GM21786 (cell line): ENCODE results near the gene RNF186.
"Not testable (repeated sequence)": the region's sequence is repeated elsewhere in the genome, so short reads cannot be mapped to it uniquely, and the experiment has no call there.

Source experiments
- ATAC-seq: cut with Tn5 transposase; IDR thresholded peaks from one replicate; pipeline ENCODE4 v1.9.1; 2021; ENCODE audit not compliant: unreplicated experiment

RNF186 gene

GRCh38 chr1:19825298-19825697 lies 10.2 kb upstream of the RNF186 start:
- no peak for ATAC-seq

- ATAC-seq, result no peak
These were observed 9.5 kb upstream of the RNF186 start for GRCh38 chr1:19824541-19824940.

- ATAC-seq, result no peak
These were observed 9.0 kb upstream of the RNF186 start for GRCh38 chr1:19824036-19824435.

GRCh38 chr1:19819701-19820100 lies 4.6 kb upstream of the RNF186 start:
- no peak for ATAC-seq

- no peak for ATAC-seq
These were observed 3.2 kb upstream of the RNF186 start for GRCh38 chr1:19818324-19818723.

GRCh38 chr1:19817160-19817559 lies 2.1 kb upstream of the RNF186 start:
- ATAC-seq, result no peak

- not testable (repeated sequence) for ATAC-seq
These were observed 1.6 kb upstream of the RNF186 start for GRCh38 chr1:19816737-19817086.

- no peak for ATAC-seq
These were observed 986 bp upstream of the RNF186 start for GRCh38 chr1:19815801-19816736.

- no peak for ATAC-seq
These were observed 830 bp downstream of the RNF186 start for GRCh38 chr1:19814244-19814661.

GRCh38 chr1:19813643-19813960 lies 1.5 kb downstream of the RNF186 start:
- no peak for ATAC-seq

GRCh38 chr1:19812875-19813642 lies 2.0 kb downstream of the RNF186 start:
- ATAC-seq, result no peak

- no peak for ATAC-seq
These were observed 3.8 kb downstream of the RNF186 start for GRCh38 chr1:19811206-19811851.

- ATAC-seq, result no peak
These were observed 5.9 kb downstream of the RNF186 start for GRCh38 chr1:19809044-19809750.

GRCh38 chr1:19808351-19808750 lies 6.7 kb downstream of the RNF186 start:
- ATAC-seq, result no peak

- no peak for ATAC-seq
These were observed 10.2 kb downstream of the RNF186 start for GRCh38 chr1:19804831-19805251.

- no peak for ATAC-seq
These were observed 12.8 kb downstream of the RNF186 start for GRCh38 chr1:19802269-19802668.

GRCh38 chr1:19800076-19800804 lies 14.8 kb downstream of the RNF186 start:
- peak; percentile 28 for ATAC-seq

- peak; percentile 59 for ATAC-seq
These were observed 15.6 kb downstream of the RNF186 start, which contains the start of gene TMCO4 for GRCh38 chr1:19799230-19800075. TMCO4 (minus strand) TSS chr1:19799916; CDS start chr1:19780758, 19,158 bp downstream.

- ATAC-seq, result no peak
These were observed 16.4 kb downstream of the RNF186 start for GRCh38 chr1:19798486-19799229.
